Neural cell (in vitro differentiated cells): ENCODE data around the gene PLCL1. TPM values are rescaled to one million over a fixed set of nuclear protein-coding genes. Genes with fewer than 3 reads are reported as not detected.

ENCODE experiments used
- H2AFZ ChIP-seq: fragments of 200-600, 300-800 bp; sonication (generic), shearing (Covaris generic); 2 replicates; pipeline ENCODE4 v1.6.0; 2014; ENCODE audit warnings: low read depth, mild to moderate bottlenecking, antibody characterized with exemption, low read length, moderate library complexity
- H3F3A ChIP-seq: fragments of 200-600 bp; shearing (Covaris generic); 2 replicates; pipeline ENCODE4 v1.6.1; 2016; ENCODE audit warnings: mild to moderate bottlenecking, moderate library complexity, mixed read lengths, antibody characterized with exemption, low read length; ENCODE audit not compliant: insufficient read depth, poor library complexity, severe bottlenecking
- H3K27ac ChIP-seq: fragments of 200-600, 300-800 bp; sonication (generic), shearing (Covaris generic); 2 replicates; pipeline ENCODE4 v1.5.1; 2014; ENCODE audit warnings: mild to moderate bottlenecking, low read length, moderate library complexity
- H3K27me3 ChIP-seq: fragments of 300-800, 200-600 bp; sonication (generic), shearing (Covaris generic); 2 replicates; pipeline ENCODE4 v1.6.0; 2014; ENCODE audit warnings: mild to moderate bottlenecking, low read depth, low read length, moderate library complexity; ENCODE audit not compliant: insufficient read depth
- H3K36me3 ChIP-seq: fragments of 300-800, 200-600 bp; sonication (generic), shearing (Covaris generic); 2 replicates; pipeline ENCODE4 v1.5.1; 2014; ENCODE audit warnings: mild to moderate bottlenecking, antibody characterized with exemption, low read length, moderate library complexity; ENCODE audit not compliant: insufficient read depth
- H3K4me2 ChIP-seq: fragments of 300-800, 200-600 bp; sonication (generic), shearing (Covaris generic); 2 replicates; pipeline ENCODE4 v1.6.0; 2014; ENCODE audit warnings: mild to moderate bottlenecking, low read length
- H3K4me3 ChIP-seq: fragments of 300-800, 200-600 bp; sonication (generic), shearing (Covaris generic); 2 replicates; pipeline ENCODE4 v1.5.1; 2014; ENCODE audit warnings: mild to moderate bottlenecking, low read length, moderate library complexity
- H3K79me2 ChIP-seq: fragments of 200-600 bp; shearing (Covaris generic); replicated peaks from 2 replicates; pipeline ENCODE4 v1.6.0; 2014; ENCODE audit warnings: mild to moderate bottlenecking, low read length, moderate library complexity; ENCODE audit not compliant: insufficient read depth
- H3K9ac ChIP-seq: fragments of 300-800, 200-600 bp; sonication (generic), shearing (Covaris generic); 2 replicates; pipeline ENCODE4 v1.6.1; 2016; ENCODE audit warnings: mild to moderate bottlenecking, low read length, mixed read lengths
- H3K9me2 ChIP-seq: fragments of 200-600 bp; shearing (Covaris generic); 2 replicates; pipeline ENCODE4 v1.6.1; 2016; ENCODE audit warnings: mild to moderate bottlenecking, low read length, mixed read lengths; ENCODE audit not compliant: insufficient read depth
- H3K9me3 ChIP-seq: fragments of 200-600, 300-800 bp; sonication (generic), shearing (Covaris generic); 2 replicates; pipeline ENCODE4 v1.6.1; 2016; ENCODE audit warnings: mild to moderate bottlenecking, mixed run types, low read length, moderate library complexity, mixed read lengths
- H4K20me1 ChIP-seq: fragments of 200-600 bp; shearing (Covaris generic); 2 replicates; pipeline ENCODE4 v1.6.1; 2016; ENCODE audit warnings: mild to moderate bottlenecking, mixed run types; ENCODE audit not compliant: insufficient read depth
- EP300 ChIP-seq: fragments of 450-650 bp; conservative IDR thresholded peaks from 2 replicates; pipeline ENCODE4 v1.6.1; 2014; ENCODE audit warnings: antibody characterized with exemption, mild to moderate bottlenecking, moderate library complexity; ENCODE audit not compliant: poor library complexity, severe bottlenecking
- EZH2 ChIP-seq: fragments of 200-600, 300-800 bp; shearing (Covaris generic), sonication (generic); IDR thresholded peaks from 2 replicates; pipeline ENCODE4 v1.6.1; 2014; ENCODE audit warnings: antibody characterized with exemption, low read length, borderline replicate concordance, mild to moderate bottlenecking; ENCODE audit not compliant: insufficient read depth, poor library complexity, severe bottlenecking
- MXI1 ChIP-seq: fragments of 450-650 bp; conservative IDR thresholded peaks from 2 replicates; pipeline ENCODE4 v1.6.1; 2014; ENCODE audit warnings: antibody characterized with exemption, mild to moderate bottlenecking; ENCODE audit not compliant: poor library complexity, severe bottlenecking
- POLR2AphosphoS5 ChIP-seq: IDR thresholded peaks from 2 replicates; pipeline ENCODE4 v1.6.1; 2012
- RAD21 ChIP-seq: fragments of 450-650 bp; conservative IDR thresholded peaks from 2 replicates; pipeline ENCODE4 v1.6.1; 2014; ENCODE audit warnings: antibody characterized with exemption, mild to moderate bottlenecking, moderate library complexity
- SMC3 ChIP-seq: fragments of 450-650 bp; conservative IDR thresholded peaks from 2 replicates; pipeline ENCODE4 v1.6.1; 2014; ENCODE audit warnings: antibody characterized with exemption, mild to moderate bottlenecking, moderate library complexity; ENCODE audit not compliant: poor library complexity
- TAF1 ChIP-seq: IDR thresholded peaks from 2 replicates; pipeline ENCODE4 v1.6.1; 2012; ENCODE audit warnings: low read depth
- polyA plus RNA-seq: library from polyadenylated mRNA; depleted of rRNA; stranded (reverse); fragments of >200 nt; gene quantifications from 2 replicates; pipeline ENCODE4 v1.2.3, GENCODE V29; 2014
- TF ChIP-seq, protein P1 (sequence below): IDR thresholded peaks from 2 replicates; pipeline ENCODE4 v1.6.1; 2012; ENCODE audit warnings: borderline replicate concordance
- TF ChIP-seq, protein P2 (sequence below): fragments of 450-650 bp; IDR thresholded peaks from 2 replicates; pipeline ENCODE4 v1.5.1; 2014; ENCODE audit warnings: antibody characterized with exemption, mild to moderate bottlenecking, moderate library complexity; ENCODE audit not compliant: poor library complexity, severe bottlenecking

The PLCL1 gene
- polyA plus RNA-seq, 1 donor from 2014 or later: 6.8 TPM

DNA sequence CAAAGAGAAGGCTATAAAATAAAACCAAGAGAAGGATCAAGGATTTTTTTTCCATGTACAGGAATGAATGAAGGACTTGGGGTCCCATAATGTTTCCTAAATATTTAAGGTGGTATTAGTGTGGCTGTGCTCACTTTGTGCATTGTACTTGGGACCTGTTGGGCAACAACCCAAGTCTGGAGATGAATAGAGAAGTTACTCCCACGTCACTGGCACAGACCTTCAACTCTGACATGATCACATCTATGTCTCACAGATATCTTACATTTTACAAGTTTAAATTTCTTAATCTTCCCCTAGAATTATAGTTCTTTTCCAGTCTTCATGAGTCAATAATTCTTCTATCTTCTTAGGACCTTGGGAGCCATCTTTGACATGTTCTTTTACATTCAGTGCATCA lies 133.4 kb downstream of the PLCL1 start:
- H3K27me3 ChIP-seq: no peaks in the 10 kb centered on the region
- H3F3A ChIP-seq: no peaks in the 10 kb centered on the region
- no peak overlapping the region for H2AFZ ChIP-seq
- no peaks in the 10 kb centered on the region for H3K36me3 ChIP-seq
- H3K79me2 ChIP-seq: no peaks in the 10 kb centered on the region
- TF ChIP-seq TAF1 (no peak), MXI1 (no peak), POLR2AphosphoS5 (no peak), SMC3 (no peak), RAD21 (no peak), EP300 (no peak), EZH2 (no peak)
- TF ChIP-seq, protein P1, sequence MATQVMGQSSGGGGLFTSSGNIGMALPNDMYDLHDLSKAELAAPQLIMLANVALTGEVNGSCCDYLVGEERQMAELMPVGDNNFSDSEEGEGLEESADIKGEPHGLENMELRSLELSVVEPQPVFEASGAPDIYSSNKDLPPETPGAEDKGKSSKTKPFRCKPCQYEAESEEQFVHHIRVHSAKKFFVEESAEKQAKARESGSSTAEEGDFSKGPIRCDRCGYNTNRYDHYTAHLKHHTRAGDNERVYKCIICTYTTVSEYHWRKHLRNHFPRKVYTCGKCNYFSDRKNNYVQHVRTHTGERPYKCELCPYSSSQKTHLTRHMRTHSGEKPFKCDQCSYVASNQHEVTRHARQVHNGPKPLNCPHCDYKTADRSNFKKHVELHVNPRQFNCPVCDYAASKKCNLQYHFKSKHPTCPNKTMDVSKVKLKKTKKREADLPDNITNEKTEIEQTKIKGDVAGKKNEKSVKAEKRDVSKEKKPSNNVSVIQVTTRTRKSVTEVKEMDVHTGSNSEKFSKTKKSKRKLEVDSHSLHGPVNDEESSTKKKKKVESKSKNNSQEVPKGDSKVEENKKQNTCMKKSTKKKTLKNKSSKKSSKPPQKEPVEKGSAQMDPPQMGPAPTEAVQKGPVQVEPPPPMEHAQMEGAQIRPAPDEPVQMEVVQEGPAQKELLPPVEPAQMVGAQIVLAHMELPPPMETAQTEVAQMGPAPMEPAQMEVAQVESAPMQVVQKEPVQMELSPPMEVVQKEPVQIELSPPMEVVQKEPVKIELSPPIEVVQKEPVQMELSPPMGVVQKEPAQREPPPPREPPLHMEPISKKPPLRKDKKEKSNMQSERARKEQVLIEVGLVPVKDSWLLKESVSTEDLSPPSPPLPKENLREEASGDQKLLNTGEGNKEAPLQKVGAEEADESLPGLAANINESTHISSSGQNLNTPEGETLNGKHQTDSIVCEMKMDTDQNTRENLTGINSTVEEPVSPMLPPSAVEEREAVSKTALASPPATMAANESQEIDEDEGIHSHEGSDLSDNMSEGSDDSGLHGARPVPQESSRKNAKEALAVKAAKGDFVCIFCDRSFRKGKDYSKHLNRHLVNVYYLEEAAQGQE: no peak
- TF ChIP-seq, protein P2, sequence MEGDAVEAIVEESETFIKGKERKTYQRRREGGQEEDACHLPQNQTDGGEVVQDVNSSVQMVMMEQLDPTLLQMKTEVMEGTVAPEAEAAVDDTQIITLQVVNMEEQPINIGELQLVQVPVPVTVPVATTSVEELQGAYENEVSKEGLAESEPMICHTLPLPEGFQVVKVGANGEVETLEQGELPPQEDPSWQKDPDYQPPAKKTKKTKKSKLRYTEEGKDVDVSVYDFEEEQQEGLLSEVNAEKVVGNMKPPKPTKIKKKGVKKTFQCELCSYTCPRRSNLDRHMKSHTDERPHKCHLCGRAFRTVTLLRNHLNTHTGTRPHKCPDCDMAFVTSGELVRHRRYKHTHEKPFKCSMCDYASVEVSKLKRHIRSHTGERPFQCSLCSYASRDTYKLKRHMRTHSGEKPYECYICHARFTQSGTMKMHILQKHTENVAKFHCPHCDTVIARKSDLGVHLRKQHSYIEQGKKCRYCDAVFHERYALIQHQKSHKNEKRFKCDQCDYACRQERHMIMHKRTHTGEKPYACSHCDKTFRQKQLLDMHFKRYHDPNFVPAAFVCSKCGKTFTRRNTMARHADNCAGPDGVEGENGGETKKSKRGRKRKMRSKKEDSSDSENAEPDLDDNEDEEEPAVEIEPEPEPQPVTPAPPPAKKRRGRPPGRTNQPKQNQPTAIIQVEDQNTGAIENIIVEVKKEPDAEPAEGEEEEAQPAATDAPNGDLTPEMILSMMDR: no peak
- H3K4me3 ChIP-seq: no peak overlapping the region
- no peak overlapping the region for H3K27ac ChIP-seq
- no peak overlapping the region for H3K9ac ChIP-seq
- no peaks in the 10 kb centered on the region for H3K9me3 ChIP-seq
- H3K4me2 ChIP-seq: no peak overlapping the region
- no peaks in the 10 kb centered on the region for H4K20me1 ChIP-seq
- no peaks in the 10 kb centered on the region for H3K9me2 ChIP-seq

DNA sequence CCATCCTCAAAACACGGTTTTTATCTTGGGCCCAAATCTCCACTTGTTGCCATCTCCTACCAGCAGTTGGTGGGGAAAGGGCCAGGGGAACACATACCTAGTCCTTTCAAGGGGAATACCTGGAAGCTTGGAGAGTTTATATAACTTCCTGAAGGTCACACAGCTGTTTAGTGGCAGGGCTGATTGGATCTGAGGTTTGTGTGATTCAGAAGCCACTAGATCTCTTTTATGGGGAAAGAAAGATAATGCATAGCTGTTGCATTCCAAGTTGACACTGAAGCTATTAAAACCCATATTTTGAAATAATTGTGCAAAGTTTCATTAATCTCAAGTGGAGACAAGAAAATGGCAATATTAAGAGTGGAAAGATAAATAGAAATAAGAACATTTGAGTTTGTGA lies 134.2 kb downstream of the PLCL1 start:
- Histone ChIP-seq H3K27ac (no peak overlapping the region), H3K79me2 (no peaks in the 10 kb centered on the region), H3K4me3 (no peak overlapping the region), H4K20me1 (no peaks in the 10 kb centered on the region), H3K4me2 (no peak overlapping the region), H2AFZ (no peak overlapping the region), H3K9ac (no peak overlapping the region), H3F3A (no peaks in the 10 kb centered on the region), H3K9me3 (no peaks in the 10 kb centered on the region), H3K27me3 (no peaks in the 10 kb centered on the region), H3K9me2 (no peaks in the 10 kb centered on the region), H3K36me3 (no peaks in the 10 kb centered on the region)
- TF ChIP-seq EP300: no peak
- TF ChIP-seq TAF1: no peak

DNA sequence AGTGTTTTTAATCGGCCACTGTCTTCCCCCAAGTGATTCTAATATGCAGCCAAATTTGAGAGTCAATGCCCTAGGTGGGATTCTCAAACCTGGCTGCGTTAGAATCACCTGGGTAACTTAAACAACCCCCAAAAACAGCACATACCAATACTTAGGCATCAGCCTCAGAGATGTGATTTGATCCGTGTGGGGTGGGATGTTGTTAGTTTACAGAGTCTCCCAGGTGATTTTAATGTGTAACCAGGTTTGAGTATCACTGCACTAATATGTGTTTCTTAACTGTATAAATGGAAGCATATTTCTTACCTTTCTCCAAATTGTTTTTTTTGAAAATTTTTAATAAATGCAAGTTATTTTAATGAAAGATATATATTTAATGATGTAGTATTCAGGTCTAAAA lies 135.4 kb downstream of the PLCL1 start:
- Histone ChIP-seq H3K27ac (no peak overlapping the region), H3K27me3 (no peaks in the 10 kb centered on the region)

More for the DNA sequence above, 135.4 kb downstream of the PLCL1 start:
- no peaks in the 10 kb centered on the region for H3K36me3 ChIP-seq
- H3F3A ChIP-seq: no peaks in the 10 kb centered on the region
- H3K9me3 ChIP-seq: no peaks in the 10 kb centered on the region
- H3K79me2 ChIP-seq: no peaks in the 10 kb centered on the region
- no peak overlapping the region for H3K4me3 ChIP-seq
- H3K9me2 ChIP-seq: no peaks in the 10 kb centered on the region
- H3K4me2 ChIP-seq: no peak overlapping the region
- no peaks in the 10 kb centered on the region for H4K20me1 ChIP-seq
- no peak overlapping the region for H2AFZ ChIP-seq
- H3K9ac ChIP-seq: no peak overlapping the region
- no peak for TF ChIP-seq EP300
- no peak for TF ChIP-seq EZH2
- no peak for TF ChIP-seq TAF1
- no peak for TF ChIP-seq SMC3
- TF ChIP-seq, protein P2: no peak
- no peak for TF ChIP-seq MXI1
- no peak for TF ChIP-seq RAD21
- TF ChIP-seq POLR2AphosphoS5: no peak
- TF ChIP-seq, protein P1: no peak
